Measurements from ENCODE around the gene RYR3. TPM values are rescaled to one million over a fixed set of nuclear protein-coding genes. Genes with fewer than 3 reads are reported as not detected.

RYR3 gene
- total and polyA plus RNA-seq, 10 of the 15 experiments (the other 5 are each of a cell fraction or from before 2014, with no cell fraction given): under 0.01 to 0.44 (median 0.16) TPM; not detected in 5

GRCh38 chr15:33865416-33865815, 554.6 kb downstream of the RYR3 start:
- Histone ChIP-seq H2AFZ (ENCODE audit: control insufficient read depth, low read depth, low read length) (no peak overlapping the region), H3K9me3 (replicated peaks; ENCODE audit: control insufficient read depth, insufficient read depth, low read length) (no peaks in the 10 kb centered on the region), H3K4me3 (no peak overlapping the region), H3K27ac (ENCODE audit: control insufficient read depth, insufficient read depth) (no peak overlapping the region), H3K4me1 (ENCODE audit: control insufficient read depth, insufficient read depth, low read length) (no peaks in the 10 kb centered on the region), H3K4me2 (ENCODE audit: control insufficient read depth, insufficient read depth) (no peak overlapping the region), H3K79me2 (ENCODE audit: control insufficient read depth, insufficient read depth, low read length) (no peaks in the 10 kb centered on the region), H3K36me3 (ENCODE audit: control insufficient read depth in 2 of 2, insufficient read depth in 2 of 2, low read length in 1 of 2) (peaks cover 2 to 3% of the 10 kb centered on the region in 2 experiments), H4K20me1 (ENCODE audit: control insufficient read depth, insufficient read depth) (no peaks in the 10 kb centered on the region), H3K27me3 (replicated peaks in 1 of 2; ENCODE audit: control insufficient read depth in 2 of 2, insufficient read depth in 2 of 2, low read length in 1 of 2) (no peaks in the 10 kb centered on the region), H3K9ac (ENCODE audit: control insufficient read depth, insufficient read depth, low read length) (no peak overlapping the region)
- ChIA-PET CTCF (no interaction called here), POLR2A (no interaction called here), RAD21 (ENCODE audit: unreplicated experiment) (no interaction called here), SMC1A (ENCODE audit: uncharacterized antibody, unreplicated experiment) (no interaction called here)
- no peak for FAIRE-seq
- BruUV-seq (replicated peaks): no TSS peak
- in situ Hi-C loops (cut with MboI) (no loop called here), intact Hi-C loops (cut with micrococcal nuclease; ENCODE audit: unreplicated experiment) (no loop called here)
- DNase-seq (ENCODE audit: low read depth, low spot score): no peak
- TF ChIP-seq E2F8 (IDR thresholded peaks at IDR 0.05; ENCODE audit: low read depth, partially characterized antibody) (no peak), RELB (IDR thresholded peaks at IDR 0.05; ENCODE audit: low read depth) (no peak), POU2F2 (IDR thresholded peaks at IDR 0.05; ENCODE audit: borderline replicate concordance, low read depth, low read length) (no peak), CBX3 (IDR thresholded peaks at IDR 0.05; ENCODE audit: borderline replicate concordance, low read depth) (no peak), ETV6 (conservative IDR thresholded peaks at IDR 0.05 in 1 of 2, IDR thresholded peaks at IDR 0.05 in 1 of 2; ENCODE audit: borderline replicate concordance in 1 of 2, low read depth in 1 of 2) (no peak), SIN3A (IDR thresholded peaks at IDR 0.05; ENCODE audit: low read depth, low read length) (no peak), ATF2 (IDR thresholded peaks at IDR 0.05; ENCODE audit: low read length) (no peak), ZNF24 (IDR thresholded peaks at IDR 0.05) (no peak), MAX (IDR thresholded peaks at IDR 0.05; ENCODE audit: low read depth, low read length) (no peak), GATAD2B (conservative IDR thresholded peaks at IDR 0.05; ENCODE audit: low read depth) (no peak)
- WGBS (ENCODE audit: insufficient coverage, insufficient replicate concordance, low lambda C conversion rate, missing lambda C conversion rate): 87% methylated on average over 6 of the region's 6 CpGs
- no peak for ATAC-seq
